Occipital lobe (tissue), 3 donors: ENCODE data around the gene NAGLU. TPM values are rescaled to one million over a fixed set of nuclear protein-coding genes. Genes with fewer than 3 reads are reported as not detected.

Experiments
- DNase-seq: peaks from one replicate; lab custom pipeline; 2025; lab: John Stamatoyannopoulos, UW
- small RNA-seq: library from RNA; depleted of rRNA; stranded (forward); fragments of <200 nt; gene quantifications from one replicate; pipeline ENCODE3, GENCODE V24; 2014
- total RNA-seq: library from RNA; depleted of rRNA; stranded (reverse); fragments of >200 nt; gene quantifications from one replicate; pipeline ENCODE4 v1.2.3, GENCODE V29; 2014

The NAGLU gene
- total RNA-seq, 1 donor from 2014 or later, result 8.6 TPM

DNA sequence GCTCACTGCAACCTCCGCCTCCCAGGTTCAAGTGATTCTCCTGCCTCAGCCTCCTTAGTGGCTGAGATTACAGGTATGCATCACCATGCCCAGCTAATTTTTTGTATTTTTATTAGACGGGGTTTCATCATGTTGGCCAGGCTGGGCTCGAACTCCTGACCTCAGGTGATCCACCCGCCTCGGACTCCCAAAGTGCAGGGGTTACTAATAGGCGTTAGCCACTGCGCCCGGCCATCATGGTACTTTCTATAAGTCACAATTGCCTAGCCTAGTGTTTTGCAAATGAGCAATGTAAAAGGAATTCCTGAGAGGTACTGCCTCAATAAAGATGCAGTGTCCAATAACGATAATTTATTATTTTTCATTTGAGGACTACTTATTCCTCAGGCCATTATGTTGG is 55.4 kb downstream of the NAGLU start:
- no peak for DNase-seq

Small RNA genes lying within 50 kb of the gene (small RNA-seq; reads per million reads assigned to genes)
- gene MIR548AT, result 0.20 reads per million

Other genes starting within 250 kb of the NAGLU start
- gene STAT5A, start 247.7 kb upstream of the NAGLU start, total RNA-seq, result 1.4 TPM
- gene STAT3, start 147.8 kb upstream of the NAGLU start, total RNA-seq, result 25.1 TPM
- 7.8 TPM for gene CAVIN1, start 113.0 kb upstream of the NAGLU start, total RNA-seq
- 263 TPM for gene ATP6V0A1, start 77.4 kb upstream of the NAGLU start, total RNA-seq
- gene HSD17B1, start 16.7 kb downstream of the NAGLU start, total RNA-seq, result 0.62 TPM
- 3.6 TPM for gene COASY, start 25.9 kb downstream of the NAGLU start, total RNA-seq
- gene MLX, start 30.9 kb downstream of the NAGLU start, total RNA-seq, result 25.1 TPM
- 6.6 TPM for gene PSMC3IP, start 41.5 kb downstream of the NAGLU start, total RNA-seq
- gene RETREG3, start 73.1 kb downstream of the NAGLU start, total RNA-seq, result 54.9 TPM
- gene TUBG1, start 73.4 kb downstream of the NAGLU start, total RNA-seq, result 10.3 TPM
- gene TUBG2, start 123.0 kb downstream of the NAGLU start, total RNA-seq, result 9.4 TPM
- gene PLEKHH3, start 140.8 kb downstream of the NAGLU start, total RNA-seq, result 2.8 TPM
- 0.47 TPM for gene CCR10, start 145.6 kb downstream of the NAGLU start, total RNA-seq
- gene CNTNAP1, start 146.3 kb downstream of the NAGLU start, total RNA-seq, result 7.5 TPM
- gene EZH1, start 208.8 kb downstream of the NAGLU start, total RNA-seq, result 23.2 TPM
- gene RAMP2, start 225.0 kb downstream of the NAGLU start, total RNA-seq, result 14.3 TPM
- gene VPS25, start 237.2 kb downstream of the NAGLU start, total RNA-seq, result 24.5 TPM
- 0.31 TPM for gene WNK4, start 244.4 kb downstream of the NAGLU start, total RNA-seq